GM12892 (cell line): Measurements from ENCODE around the gene MX2.

Experiments used
- POLR2A ChIP-seq: IDR thresholded peaks from 2 replicates; pipeline ENCODE4 v1.6.1; 2011; ENCODE audit warnings: low read depth, low read length, control low read depth
- TAF1 ChIP-seq: IDR thresholded peaks from 2 replicates; pipeline ENCODE4 v1.6.1; 2011; ENCODE audit warnings: low read depth, mild to moderate bottlenecking, control low read depth, low read length, borderline replicate concordance

GRCh38 chr21:41411449-41412089 lies 49.7 kb downstream of the MX2 start:
- TF ChIP-seq TAF1: no peak
- TF ChIP-seq POLR2A: no peak
